Umbilical cord (tissue), 2 donors: Measurements from ENCODE around the gene GRAP. TPM values are rescaled to one million over a fixed set of nuclear protein-coding genes. Genes with fewer than 3 reads are reported as not detected.

ENCODE experiments used
- DNase-seq: peaks from one replicate; pipeline ENCODE4 v3.0.0-alpha.2; 2015; ENCODE audit warnings: low spot score
- total RNA-seq: library from RNA; depleted of rRNA; stranded (reverse); fragments of >200 nt; gene quantifications from one replicate; pipeline ENCODE4 v1.2.3, GENCODE V29; 2014; ENCODE audit warnings: low replicate concordance; ENCODE audit not compliant: insufficient read depth

Gene GRAP
- total RNA-seq, 1 donor from 2014 or later = 5.1 TPM

DNA sequence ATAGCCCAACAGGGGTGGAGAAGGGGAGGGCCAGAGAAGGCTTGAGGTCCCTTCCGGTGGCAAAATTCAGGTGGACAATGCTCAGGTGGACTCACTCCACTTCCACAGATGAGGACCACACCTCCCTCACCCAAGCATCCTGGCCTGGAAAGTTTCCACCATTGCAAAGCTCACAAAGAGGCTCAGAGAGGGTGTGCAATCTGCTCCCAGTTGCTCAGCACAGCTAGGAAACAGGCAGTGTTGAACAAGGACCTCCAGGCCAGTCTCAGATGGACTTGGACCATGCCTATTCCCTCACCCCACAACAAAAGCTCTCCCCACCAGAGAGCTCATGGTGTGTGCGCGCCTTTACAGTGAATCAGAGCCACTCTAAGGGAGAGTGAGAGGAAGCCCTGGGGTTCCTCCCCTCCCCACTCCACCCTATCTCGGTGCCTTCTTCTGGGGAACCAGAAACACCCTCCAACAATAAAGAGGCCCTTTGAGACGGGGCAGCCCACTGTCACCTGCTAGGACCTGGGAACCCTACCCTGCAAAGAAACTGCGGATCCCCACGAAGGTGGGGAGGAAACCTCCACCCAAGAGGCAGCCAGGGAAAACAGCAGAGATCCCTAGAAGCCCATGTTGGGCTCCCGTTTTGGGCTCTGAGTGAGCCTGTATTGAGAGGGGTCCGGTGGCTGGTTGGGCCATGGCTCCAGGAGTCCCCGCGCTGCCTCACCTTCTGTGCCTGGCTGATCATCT, 43.8 kb downstream of the GRAP start:
- no peak for DNase-seq

- no peak for DNase-seq
These were observed 44.7 kb downstream of the GRAP start for GRCh38 chr17:19001907-19002590.

DNA sequence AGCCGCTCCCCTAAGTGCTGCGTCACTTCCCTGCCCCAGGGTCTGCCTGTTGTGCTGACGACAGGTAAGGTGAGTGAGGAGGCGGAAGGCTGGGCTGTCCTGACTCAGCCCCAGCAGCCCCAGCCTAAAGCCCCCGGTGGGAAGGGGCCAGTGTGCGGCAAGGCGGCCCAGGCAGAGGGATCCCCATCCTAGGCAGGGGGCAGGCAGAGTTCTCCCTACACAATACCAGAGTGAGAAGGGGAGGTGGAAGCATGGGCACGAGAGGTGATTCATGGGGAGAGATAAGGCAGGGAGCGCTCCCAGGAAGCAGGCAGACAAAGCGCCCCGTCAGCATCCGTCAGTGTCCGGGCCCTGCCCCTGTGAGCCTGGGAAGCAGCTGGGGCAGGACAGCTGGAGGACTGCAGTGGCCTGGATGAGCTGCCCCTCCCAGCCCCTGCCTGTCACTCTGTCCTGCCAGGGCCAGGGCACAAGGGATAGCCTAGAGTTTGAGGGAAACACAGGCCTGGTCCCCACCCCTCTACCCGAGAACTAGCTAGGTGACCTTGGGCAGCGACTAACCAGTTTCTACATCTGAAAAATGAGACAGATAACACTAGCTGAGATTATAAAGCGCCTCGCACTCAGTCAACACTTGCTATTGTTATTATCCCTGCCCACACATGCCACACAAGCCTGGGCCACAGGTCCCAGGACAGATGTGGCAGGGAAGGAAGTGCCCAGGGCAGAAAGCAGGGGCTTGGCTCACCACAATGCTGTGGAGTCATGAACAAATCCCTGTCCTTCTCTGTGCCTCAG, 46.0 kb downstream of the GRAP start:
- DNase-seq = peak; percentile 50

DNA sequence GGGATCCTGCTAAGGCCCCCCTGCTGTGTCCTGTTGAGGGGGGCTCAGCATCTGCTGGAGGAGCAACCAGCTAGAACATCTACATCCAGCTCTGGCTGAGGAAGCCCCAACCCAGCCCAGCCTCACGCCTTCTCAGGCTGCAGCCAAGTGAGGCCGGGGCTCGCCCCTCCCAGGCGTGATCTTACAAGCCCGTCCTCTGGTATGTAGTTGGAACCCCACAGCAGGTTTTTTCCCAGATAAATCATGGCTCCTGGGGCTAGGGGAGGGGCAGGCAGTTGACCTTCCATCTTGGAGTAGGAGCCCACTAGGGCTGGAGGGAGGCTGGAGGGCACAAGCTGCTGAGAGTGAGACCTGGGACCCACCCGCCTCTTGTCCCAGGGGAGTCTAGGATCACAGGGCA, 46.8 kb downstream of the GRAP start:
- DNase-seq = no peak

DNA sequence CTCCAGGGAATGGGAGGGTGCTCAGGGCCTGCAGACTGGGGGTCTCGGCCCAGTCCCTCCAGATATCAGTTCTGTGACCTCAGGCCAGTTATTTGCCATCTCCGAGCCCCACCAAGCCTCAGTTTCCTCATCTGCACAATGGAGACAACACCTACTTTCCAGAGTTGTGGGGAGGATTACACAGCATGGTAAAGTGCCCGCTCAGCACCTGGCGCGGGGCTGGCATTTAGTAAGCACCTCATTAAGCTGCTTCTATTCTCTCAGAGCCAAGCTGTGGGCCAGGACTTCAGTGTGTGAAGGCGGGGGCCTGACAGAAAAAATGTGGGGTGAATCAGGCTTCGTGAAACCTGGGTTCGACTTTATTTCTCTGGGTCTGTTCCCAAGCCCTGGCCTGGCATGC, 47.4 kb downstream of the GRAP start:
- no peak for DNase-seq

GRCh38 chr17:18997650-18998196, 49.0 kb downstream of the GRAP start:
- no peak for DNase-seq

GRCh38 chr17:18996458-18996857, 50.3 kb downstream of the GRAP start:
- no peak for DNase-seq

DNA sequence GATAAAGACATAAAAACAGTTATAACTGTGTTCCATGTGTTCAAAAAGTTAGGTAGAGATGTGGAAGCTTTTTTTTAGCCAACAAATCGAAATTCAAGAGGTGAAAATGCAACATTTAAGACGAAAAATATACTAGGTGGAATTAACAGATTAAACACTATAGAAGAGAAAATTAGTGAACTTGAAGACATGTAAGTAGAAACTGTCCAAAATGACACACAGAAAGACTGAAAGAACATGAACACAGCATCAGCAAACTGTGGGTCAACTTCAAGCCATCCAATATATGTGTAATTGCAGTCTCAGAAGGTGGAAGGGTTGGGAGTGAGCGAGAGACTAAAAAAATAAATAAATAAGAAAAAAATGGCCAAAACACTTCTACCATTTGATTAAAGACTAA, 51.5 kb downstream of the GRAP start:
- DNase-seq = no peak

GRCh38 chr17:18994631-18995030, 52.1 kb downstream of the GRAP start:
- DNase-seq = no peak

DNA sequence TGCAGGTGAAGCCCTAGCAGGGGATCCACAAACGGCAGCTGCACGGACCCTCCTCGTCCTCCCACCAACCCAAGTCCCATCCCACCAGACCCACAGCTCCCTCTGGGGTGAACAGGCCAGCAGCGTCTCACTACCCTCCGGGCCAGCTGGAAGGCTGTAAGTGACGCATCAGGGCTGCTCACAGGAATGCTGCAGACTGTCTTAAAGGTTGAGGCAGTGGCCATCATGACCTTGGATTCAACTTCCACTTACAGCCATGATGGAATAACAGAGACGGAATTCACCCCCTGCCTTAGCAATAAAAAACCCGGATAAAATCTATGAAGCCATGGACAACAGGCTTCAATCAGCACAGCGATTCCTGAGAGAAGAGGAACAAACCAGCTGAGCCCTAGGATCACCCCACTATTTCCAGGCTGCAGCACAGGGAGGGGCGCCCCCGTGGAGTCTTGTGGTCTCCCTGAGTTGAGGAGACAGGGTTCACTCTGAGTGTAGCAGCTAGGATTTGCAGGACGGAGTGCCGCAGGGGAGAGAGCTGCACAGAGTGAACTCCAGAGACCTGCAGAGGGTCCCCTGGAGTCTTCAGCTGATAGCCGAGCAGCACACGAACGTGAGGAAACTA, 52.7 kb downstream of the GRAP start:
- peak; percentile 19 for DNase-seq

- no peak for DNase-seq
These were observed 54.2 kb downstream of the GRAP start for GRCh38 chr17:18992454-18993130.

DNA sequence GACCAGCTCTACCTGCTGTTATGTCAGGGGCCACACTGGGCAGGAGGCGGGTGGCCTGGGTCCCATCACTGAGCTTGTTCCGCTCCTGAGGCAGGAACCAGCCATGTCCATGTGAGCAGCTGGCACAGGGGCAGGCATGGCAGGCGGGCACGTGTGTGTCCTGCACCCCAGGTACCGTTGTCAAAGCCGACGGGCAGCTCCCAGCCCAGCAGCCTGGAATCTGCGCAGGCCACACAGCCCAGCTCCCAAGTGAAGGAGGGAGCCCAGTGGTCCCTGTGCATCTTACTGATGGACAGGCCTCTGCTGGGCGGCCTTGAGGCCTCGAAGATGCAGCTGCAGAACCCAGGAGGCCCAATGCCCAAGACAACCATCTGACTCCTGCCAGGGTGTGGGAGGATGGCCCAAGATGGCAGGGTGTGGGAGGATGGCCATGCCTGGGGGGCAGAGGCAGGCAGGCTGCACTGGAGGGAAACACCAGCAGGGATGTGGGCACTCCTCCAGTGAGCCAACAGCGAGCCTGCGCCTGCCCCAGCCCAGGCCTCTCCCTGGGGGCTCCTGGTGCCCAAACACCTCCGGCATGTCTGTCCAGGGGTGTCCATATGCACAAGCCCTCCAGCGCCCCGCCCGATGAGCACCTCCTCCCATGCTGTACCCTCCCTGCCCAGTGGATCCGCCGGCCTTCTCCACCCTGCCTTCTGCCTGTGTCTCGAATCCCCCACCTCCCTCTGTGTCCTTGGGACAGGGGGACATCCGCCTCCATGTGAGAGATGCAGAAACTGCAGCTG, 55.0 kb downstream of the GRAP start:
- DNase-seq = no peak

- DNase-seq = no peak
These were observed 56.4 kb downstream of the GRAP start for GRCh38 chr17:18990331-18990730.

DNA sequence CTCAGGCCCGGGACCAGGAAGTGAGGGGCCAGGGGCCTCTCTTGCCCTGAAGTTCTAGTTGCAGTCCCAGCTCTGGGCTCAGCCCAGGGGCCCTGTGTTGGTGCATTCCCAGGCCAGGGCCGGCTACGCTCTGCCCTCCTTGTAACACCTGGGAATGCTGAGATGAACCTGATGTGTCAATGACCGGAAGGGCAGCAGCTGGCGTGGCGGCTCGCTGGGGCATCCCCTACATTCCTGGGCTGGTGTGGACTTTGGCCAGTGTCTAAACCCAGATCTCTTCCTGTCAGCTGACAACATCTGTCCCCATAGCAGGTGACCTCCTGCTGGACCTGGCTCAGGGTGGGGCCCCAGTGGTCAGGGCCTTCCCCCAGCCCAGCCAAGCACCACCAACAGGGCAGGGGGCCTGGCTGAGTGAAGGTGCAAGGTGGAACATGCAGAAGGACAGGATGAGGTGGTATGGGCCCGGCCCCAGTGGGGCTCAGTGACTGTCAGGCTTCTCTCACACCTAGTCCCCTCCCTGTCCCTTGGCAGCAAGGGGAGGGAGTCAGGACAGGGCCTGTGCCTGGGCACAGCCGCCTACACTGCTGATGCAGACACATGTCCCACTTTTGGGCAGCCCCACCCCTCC, 58.1 kb downstream of the GRAP start:
- no peak for DNase-seq

GRCh38 chr17:18987862-18988545, 58.8 kb downstream of the GRAP start:
- DNase-seq = no peak

GRCh38 chr17:18987230-18987610, 59.5 kb downstream of the GRAP start:
- DNase-seq = no peak

DNA sequence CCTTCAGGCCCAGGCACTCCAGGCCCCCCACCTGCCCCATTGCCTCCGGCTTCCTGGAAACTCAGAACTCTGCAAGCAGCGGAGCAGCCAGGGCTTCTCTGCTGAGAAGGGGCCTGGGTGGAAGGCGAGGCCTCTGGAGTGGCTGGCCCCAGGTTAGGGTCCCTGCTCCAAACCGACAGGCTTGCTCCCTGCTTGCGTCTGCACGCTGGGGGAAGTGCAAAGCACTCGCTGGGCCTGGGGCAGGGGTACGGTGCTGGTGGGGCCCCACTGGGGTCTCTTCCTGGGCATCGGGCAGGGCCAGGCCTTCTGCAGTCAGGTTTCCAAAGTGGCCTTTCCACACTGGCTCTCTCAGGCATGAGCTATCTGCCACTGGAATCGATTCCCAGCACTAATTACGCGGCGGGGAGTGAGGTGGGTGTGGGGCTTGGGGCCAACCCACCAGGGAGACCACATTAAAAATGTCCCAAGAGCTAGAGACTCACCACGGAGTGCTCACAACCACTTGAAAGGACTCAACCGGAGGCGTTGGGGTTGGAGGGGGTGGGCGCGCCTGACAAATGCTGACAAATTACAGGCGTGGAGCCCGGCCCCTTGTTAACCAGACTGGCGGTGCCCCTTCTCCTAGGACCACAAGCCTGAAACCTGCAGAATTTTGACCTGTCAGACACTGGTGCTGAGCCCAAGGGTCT, 60.1 kb downstream of the GRAP start:
- DNase-seq = no peak

- no peak for DNase-seq
These were observed 61.3 kb downstream of the GRAP start for GRCh38 chr17:18985475-18985874.
